ENCODE measurements around the gene TMEM87B. TPM values are rescaled to one million over a fixed set of nuclear protein-coding genes. Genes with fewer than 3 reads are reported as not detected.
A peak's percentile ranks its signal among the peaks of the same experiment; 100 is the strongest.

TMEM87B gene
- total and polyA plus RNA-seq, 2 of the 8 experiments (the other 6 are each of a cell fraction or from before 2014, with no cell fraction given): 7.2 to 9.0 TPM

- TF ChIP-seq NANOG (IDR thresholded peaks at IDR 0.05; ENCODE audit: insufficient read depth, low read depth, low read length, poor library complexity, severe bottlenecking) (no peak), KDM1A (IDR thresholded peaks at IDR 0.05; ENCODE audit: borderline replicate concordance, low read length) (no peak), RBBP5 (IDR thresholded peaks at IDR 0.05; ENCODE audit: borderline replicate concordance, low read depth, low read length) (peak; percentile 16; the same call in 1 of the 2 replicates), GABPA (IDR thresholded peaks at IDR 0.05; ENCODE audit: borderline replicate concordance, insufficient read depth, low read length) (no peak), POLR2AphosphoS5 (IDR thresholded peaks at IDR 0.05; ENCODE audit: low read depth, low read length) (no peak), TEAD4 (IDR thresholded peaks at IDR 0.05; ENCODE audit: low read depth, low read length) (no peak), NRF1 (IDR thresholded peaks at IDR 0.05; ENCODE audit: low read depth, low read length) (no peak), ATF2 (IDR thresholded peaks at IDR 0.05; ENCODE audit: low read length) (no peak), FOSL1 (IDR thresholded peaks at IDR 0.05; ENCODE audit: insufficient read depth, low read depth, low read length) (no peak), SUZ12 (IDR thresholded peaks at IDR 0.05; ENCODE audit: low read length) (no peak), EGR1 (IDR thresholded peaks at IDR 0.05; ENCODE audit: borderline replicate concordance, low read depth, low read length) (no peak), TAF7 (optimal IDR thresholded peaks at IDR 0.05; ENCODE audit: borderline replicate concordance, low read depth, low read length) (no peak), KDM5A (IDR thresholded peaks at IDR 0.05; ENCODE audit: low read length) (no peak), CREB1 (IDR thresholded peaks at IDR 0.05) (no peak), ASH2L (IDR thresholded peaks at IDR 0.05; ENCODE audit: low read length) (no peak), CBX5 (IDR thresholded peaks at IDR 0.05; ENCODE audit: low read depth, low read length) (no peak)
These were observed 909 bp downstream of the TMEM87B start (continued) for GRCh38 chr2:112055730-112056625.

Measured in H1 (cell line).